Mucosa of stomach (tissue), 1 donor: Measurements from ENCODE around the gene ZNF518A.

ENCODE experiments used
- H3K27me3 ChIP-seq: one replicate; pipeline ENCODE4 v1.7.0; 2013; ENCODE audit warnings: mild to moderate bottlenecking, low read length; ENCODE audit not compliant: control insufficient read depth, insufficient read depth
- H3K36me3 ChIP-seq: one replicate; pipeline ENCODE4 v1.7.0; 2013; ENCODE audit warnings: low read length; ENCODE audit not compliant: control insufficient read depth, insufficient read depth
- H3K4me1 ChIP-seq: one replicate; pipeline ENCODE4 v1.7.0; 2013; ENCODE audit warnings: mild to moderate bottlenecking, low read length; ENCODE audit not compliant: control insufficient read depth, insufficient read depth
- H3K4me3 ChIP-seq: one replicate; pipeline ENCODE4 v1.7.0; 2013; ENCODE audit warnings: low read length
- H3K9ac ChIP-seq: one replicate; pipeline ENCODE4 v1.7.0; 2013; ENCODE audit warnings: mild to moderate bottlenecking, low read length, moderate library complexity
- H3K9me3 ChIP-seq: one replicate; pipeline ENCODE4 v1.7.0; 2013; ENCODE audit warnings: mild to moderate bottlenecking, low read length, moderate library complexity; ENCODE audit not compliant: control insufficient read depth
- donor health status: Pancreatic carcinoma.

ZNF518A gene

GRCh38 chr10:96211764-96212163 is 81.7 kb downstream of the ZNF518A start:
- Histone ChIP-seq H3K9me3 (no peaks in the 10 kb centered on the region), H3K36me3 (no peaks in the 10 kb centered on the region), H3K4me3 (no peak overlapping the region), H3K9ac (no peak overlapping the region), H3K27me3 (no peaks in the 10 kb centered on the region), H3K4me1 (no peaks in the 10 kb centered on the region)

- no peaks in the 10 kb centered on the region for H3K27me3 ChIP-seq
- no peaks in the 10 kb centered on the region for H3K36me3 ChIP-seq
- no peaks in the 10 kb centered on the region for H3K4me1 ChIP-seq
- H3K9ac ChIP-seq: no peak overlapping the region
- no peak overlapping the region for H3K4me3 ChIP-seq
- no peaks in the 10 kb centered on the region for H3K9me3 ChIP-seq
Observed at GRCh38 chr10:96212911-96213310, 82.8 kb downstream of the ZNF518A start.
